ENCODE results near the gene TSPAN7. TPM values are rescaled to one million over a fixed set of nuclear protein-coding genes. Genes with fewer than 3 reads are reported as not detected.

Gene TSPAN7
- total and polyA plus RNA-seq, 2 donors (not counting 1 experiment from before 2014, with no cell fraction given): 0.07 to 0.32 TPM

DNA sequence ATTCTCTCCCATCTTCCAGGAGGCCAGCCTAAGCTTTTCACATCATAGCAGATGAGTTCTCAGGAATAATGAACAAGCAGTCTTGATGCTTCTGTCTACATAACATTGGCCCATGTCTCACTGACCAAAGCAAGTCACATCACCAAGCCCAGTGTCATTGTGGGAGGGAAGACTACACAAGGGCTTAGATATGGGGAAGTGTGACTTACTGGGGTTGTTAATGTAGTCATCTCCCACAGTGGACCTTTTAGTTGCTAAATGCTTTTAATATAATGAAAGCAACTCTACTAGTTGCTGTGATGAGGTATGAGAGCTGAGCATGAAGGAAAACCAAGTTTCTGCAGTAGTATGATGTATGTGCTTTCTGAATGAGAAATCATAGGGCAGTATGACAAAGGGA lies 40.5 kb downstream of the TSPAN7 start:
- Histone ChIP-seq H4K20me1 (ENCODE audit: control insufficient read depth, insufficient read depth, low read length, poor library complexity, severe bottlenecking) (no peaks in the 10 kb centered on the region), H3K4me3 (ENCODE audit: control extremely low read depth in 1 of 5, extremely low read depth in 1 of 5, insufficient read depth in 1 of 5, low read depth in 2 of 5, low read length in 4 of 5) (no peak overlapping the region), H3K27ac (ENCODE audit: low read length in 2 of 2) (no peak overlapping the region), H3K9ac (ENCODE audit: low read length) (no peak overlapping the region), H3K79me2 (ENCODE audit: control insufficient read depth, insufficient read depth, low read length) (no peaks in the 10 kb centered on the region), H3K9me3 (ENCODE audit: control extremely low read depth in 1 of 3, control insufficient read depth in 2 of 3, insufficient read depth in 1 of 3, low read length in 2 of 3) (no peaks in the 10 kb centered on the region), H3K4me1 (ENCODE audit: control insufficient read depth in 2 of 2, insufficient read depth in 2 of 2, low read length in 2 of 2) (no peaks in the 10 kb centered on the region), H3K4me2 (replicated peaks; ENCODE audit: low read depth, low read length, poor library complexity, severe bottlenecking) (no peak overlapping the region), H2AFZ (ENCODE audit: insufficient read depth, low read depth, low read length, poor library complexity, severe bottlenecking) (no peak overlapping the region), H3K36me3 (replicated peaks in 1 of 2; ENCODE audit: control extremely low read depth in 1 of 2, control insufficient read depth in 1 of 2, extremely low read depth in 1 of 2, insufficient read depth in 2 of 2, low read length in 1 of 2) (no peaks in the 10 kb centered on the region), H3K27me3 (replicated peaks in 1 of 4; ENCODE audit: control extremely low read depth in 1 of 4, control insufficient read depth in 3 of 4, insufficient read depth in 4 of 4, low read length in 3 of 4) (no peaks in the 10 kb centered on the region)
- Mint-ChIP-seq H3K27me3 (peaks cover 10% of the 10 kb centered on the region), H3K27ac (no peak overlapping the region), H3K9me3 (ENCODE audit: insufficient read depth) (no peaks in the 10 kb centered on the region), H3K4me1 (no peaks in the 10 kb centered on the region), H3K4me3 (no peak overlapping the region)
- no peak for ATAC-seq (ENCODE audit: low read depth)
- TF ChIP-seq, protein P1, sequence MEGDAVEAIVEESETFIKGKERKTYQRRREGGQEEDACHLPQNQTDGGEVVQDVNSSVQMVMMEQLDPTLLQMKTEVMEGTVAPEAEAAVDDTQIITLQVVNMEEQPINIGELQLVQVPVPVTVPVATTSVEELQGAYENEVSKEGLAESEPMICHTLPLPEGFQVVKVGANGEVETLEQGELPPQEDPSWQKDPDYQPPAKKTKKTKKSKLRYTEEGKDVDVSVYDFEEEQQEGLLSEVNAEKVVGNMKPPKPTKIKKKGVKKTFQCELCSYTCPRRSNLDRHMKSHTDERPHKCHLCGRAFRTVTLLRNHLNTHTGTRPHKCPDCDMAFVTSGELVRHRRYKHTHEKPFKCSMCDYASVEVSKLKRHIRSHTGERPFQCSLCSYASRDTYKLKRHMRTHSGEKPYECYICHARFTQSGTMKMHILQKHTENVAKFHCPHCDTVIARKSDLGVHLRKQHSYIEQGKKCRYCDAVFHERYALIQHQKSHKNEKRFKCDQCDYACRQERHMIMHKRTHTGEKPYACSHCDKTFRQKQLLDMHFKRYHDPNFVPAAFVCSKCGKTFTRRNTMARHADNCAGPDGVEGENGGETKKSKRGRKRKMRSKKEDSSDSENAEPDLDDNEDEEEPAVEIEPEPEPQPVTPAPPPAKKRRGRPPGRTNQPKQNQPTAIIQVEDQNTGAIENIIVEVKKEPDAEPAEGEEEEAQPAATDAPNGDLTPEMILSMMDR (IDR thresholded peaks at IDR 0.05): no peak
- TF ChIP-seq EZH2 (IDR thresholded peaks at IDR 0.05; ENCODE audit: borderline replicate concordance, insufficient read depth, low read depth, low read length, poor library complexity, severe bottlenecking): no peak
- ChIA-PET POLR2A (no interaction called here), CTCF (no interaction called here)
- intact Hi-C loops (cut with micrococcal nuclease): no loop called here
- no peak for DNase-seq

DNA sequence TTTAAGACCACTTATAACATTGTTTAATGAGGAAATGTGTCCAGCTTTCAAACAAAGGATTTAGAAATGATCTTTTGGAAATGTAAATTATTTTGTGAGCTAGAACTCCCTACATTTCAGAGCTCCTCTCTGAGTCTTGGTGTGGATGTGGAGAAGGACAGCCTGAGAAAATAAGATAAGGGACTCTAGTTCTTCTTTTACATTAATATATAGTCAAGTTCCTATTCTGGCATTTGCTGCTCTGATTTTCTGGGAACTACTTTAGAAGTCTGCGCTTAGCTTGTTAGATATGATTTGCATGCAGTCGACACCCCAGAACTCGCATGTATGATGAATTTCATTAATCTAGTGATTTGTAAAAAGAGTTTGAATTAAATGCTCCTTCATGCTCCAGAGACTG lies 45.5 kb downstream of the TSPAN7 start:
- H3K36me3 ChIP-seq (replicated peaks in 1 of 2; ENCODE audit: control extremely low read depth in 1 of 2, control insufficient read depth in 1 of 2, extremely low read depth in 1 of 2, insufficient read depth in 2 of 2, low read length in 1 of 2): no peaks in the 10 kb centered on the region
- H3K4me3 ChIP-seq (ENCODE audit: control extremely low read depth in 1 of 5, extremely low read depth in 1 of 5, insufficient read depth in 1 of 5, low read depth in 2 of 5, low read length in 4 of 5): no peak overlapping the region
- no peak overlapping the region for H3K27ac ChIP-seq (ENCODE audit: low read length in 2 of 2)
- no peak overlapping the region for H3K9ac ChIP-seq (ENCODE audit: low read length)
- no peaks in the 10 kb centered on the region for H3K27me3 ChIP-seq (replicated peaks in 1 of 4; ENCODE audit: control extremely low read depth in 1 of 4, control insufficient read depth in 3 of 4, insufficient read depth in 4 of 4, low read length in 3 of 4)
- no peak overlapping the region for H3K4me2 ChIP-seq (replicated peaks; ENCODE audit: low read depth, low read length, poor library complexity, severe bottlenecking)
- no peaks in the 10 kb centered on the region for H4K20me1 ChIP-seq (ENCODE audit: control insufficient read depth, insufficient read depth, low read length, poor library complexity, severe bottlenecking)
- no peak overlapping the region for H3K27ac Mint-ChIP-seq
- H2AFZ ChIP-seq (ENCODE audit: insufficient read depth, low read depth, low read length, poor library complexity, severe bottlenecking): no peak overlapping the region
- no peaks in the 10 kb centered on the region for H3K9me3 ChIP-seq (ENCODE audit: control extremely low read depth in 1 of 3, control insufficient read depth in 2 of 3, insufficient read depth in 1 of 3, low read length in 2 of 3)
- no peaks in the 10 kb centered on the region for H3K79me2 ChIP-seq (ENCODE audit: control insufficient read depth, insufficient read depth, low read length)
- no peaks in the 10 kb centered on the region for H3K9me3 Mint-ChIP-seq (ENCODE audit: insufficient read depth)
- no peaks in the 10 kb centered on the region for H3K4me1 ChIP-seq (ENCODE audit: control insufficient read depth in 2 of 2, insufficient read depth in 2 of 2, low read length in 2 of 2)
- intact Hi-C loops (cut with micrococcal nuclease): no loop called here
- no peak overlapping the region for H3K4me3 Mint-ChIP-seq
- ChIA-PET CTCF (no interaction called here), POLR2A (no interaction called here)
- ATAC-seq (ENCODE audit: low read depth): no peak
- no CpG with 5 or more reads among the region's 3 CpGs for WGBS (ENCODE audit: insufficient coverage)
- H3K27me3 Mint-ChIP-seq: peaks cover 5% of the 10 kb centered on the region
- DNase-seq: no peak
- no peaks in the 10 kb centered on the region for H3K4me1 Mint-ChIP-seq
- TF ChIP-seq EZH2 (IDR thresholded peaks at IDR 0.05; ENCODE audit: borderline replicate concordance, insufficient read depth, low read depth, low read length, poor library complexity, severe bottlenecking): no peak
- TF ChIP-seq, protein P1 (IDR thresholded peaks at IDR 0.05): no peak

Measured in B cell (primary cell).